MCF 10A (cell line): Measurements from ENCODE around the gene EOLA1. TPM values are rescaled to one million over a fixed set of nuclear protein-coding genes. Genes with fewer than 3 reads are reported as not detected.
"Not testable (repeated sequence)": the region's sequence is repeated elsewhere in the genome, so short reads cannot be mapped to it uniquely, and the experiment has no call there.

Source experiments
- BruUV-seq: library from RNA; stranded (reverse); fragments of 400-500 nt; replicated peaks from 2 replicates; lab custom pipeline; 2021; lab: Mats Ljungman, UMichigan
- CTCF ChIA-PET: fragments of 300-600 bp; sonication (Branson Sonifier 250); formaldehyde crosslinking; extraction: SDS; loops from one replicate; lab custom pipeline; 2021; ENCODE audit warnings: antibody characterized with exemption, inconsistent platforms; lab: Yijun Ruan, JAX
- POLR2A ChIA-PET: fragments of 300-600, 350-650 bp; sonication (Branson Sonifier 250); formaldehyde crosslinking; extraction: SDS; loops from one replicate; lab custom pipeline; 2020; ENCODE audit warnings: antibody characterized with exemption, inconsistent platforms; lab: Yijun Ruan, JAX
- DNase-seq: peaks from one replicate; pipeline ENCODE4 v3.0.0-alpha.2; 2018; ENCODE audit not compliant: unreplicated experiment
- H3K27ac Mint-ChIP-seq: one replicate; pipeline ENCODE4 v1.8.0; 2022; ENCODE audit warnings: mild to moderate bottlenecking, low read depth, mixed read lengths; ENCODE audit not compliant: unreplicated experiment
- H3K27me3 Mint-ChIP-seq: one replicate; pipeline ENCODE4 v1.8.0; 2022; ENCODE audit warnings: mixed read lengths; ENCODE audit not compliant: insufficient read depth, unreplicated experiment
- H3K36me3 Mint-ChIP-seq: one replicate; pipeline ENCODE4 v1.8.0; 2022; ENCODE audit warnings: mild to moderate bottlenecking, moderate library complexity, mixed read lengths; ENCODE audit not compliant: insufficient read depth, unreplicated experiment
- H3K4me1 Mint-ChIP-seq: one replicate; pipeline ENCODE4 v1.8.0; 2022; ENCODE audit warnings: mixed read lengths; ENCODE audit not compliant: insufficient read depth, unreplicated experiment
- H3K4me3 Mint-ChIP-seq: one replicate; pipeline ENCODE4 v1.8.0; 2022; ENCODE audit warnings: mild to moderate bottlenecking, moderate library complexity, mixed read lengths; ENCODE audit not compliant: unreplicated experiment
- H3K9me3 Mint-ChIP-seq: one replicate; pipeline ENCODE4 v1.8.0; 2022; ENCODE audit warnings: mixed read lengths; ENCODE audit not compliant: unreplicated experiment
- CTCF ChIP-seq: fragments of 200-600 bp; IDR thresholded peaks from one replicate; pipeline ENCODE4 v1.8.0; 2022; ENCODE audit warnings: antibody characterized with exemption, mild to moderate bottlenecking; ENCODE audit not compliant: unreplicated experiment
- intact Hi-C: fragments of 100-400 bp; cut with micrococcal nuclease; formaldehyde crosslinking; loops from 2 replicates; pipeline ENCODE4 v1.14.1; 2022
- total RNA-seq: library from RNA; stranded (reverse); gene quantifications from 2 replicates; pipeline ENCODE4 v1.2.3, GENCODE V29; 2022

The EOLA1 gene
- total RNA-seq, 1 experiment from 2014 or later = 18.2 TPM

DNA sequence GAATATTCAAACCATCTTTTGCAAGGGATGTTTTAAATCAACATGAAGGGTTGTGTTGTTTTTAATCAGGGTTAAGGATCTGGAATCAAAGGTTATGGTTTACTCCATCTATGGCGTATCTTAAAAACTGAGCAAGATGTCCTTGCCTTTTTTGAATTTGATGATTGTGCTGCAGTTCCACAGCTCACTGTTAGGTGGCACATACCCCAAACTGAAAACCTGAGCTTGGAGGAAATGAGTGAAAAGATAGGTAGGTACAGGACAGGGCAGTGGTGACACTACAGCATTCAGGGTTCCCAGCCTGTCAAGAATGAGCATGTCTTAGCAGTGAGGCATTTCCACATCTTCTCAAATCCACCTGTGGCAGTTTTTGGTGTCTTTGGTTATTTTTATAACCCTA lies 13.1 kb upstream of the EOLA1 start:
- Mint-ChIP-seq H3K27me3 (no peaks in the 10 kb centered on the region), H3K4me3 (no peak overlapping the region), H3K27ac (no peak overlapping the region), H3K9me3 (peaks cover 5% of the 10 kb centered on the region), H3K4me1 (no peaks in the 10 kb centered on the region), H3K36me3 (peaks cover 10% of the 10 kb centered on the region)
- BruUV-seq = no TSS peak
- peak; percentile 26 for TF ChIP-seq CTCF
- intact Hi-C loops = no loop called here
- POLR2A ChIA-PET = interaction anchor here (1.0 kb wide), 1 partner anchor 413 kb away, joined by 3 read pairs; no protein-coding TSS in a partner anchor
- CTCF ChIA-PET = interaction anchor here (0.6 to 1.0 kb wide), 3 partner anchors 45 to 292 kb away, joined by 3 read pairs; no protein-coding TSS in a partner anchor
- DNase-seq = peak; percentile 46

GRCh38 chrX:149528381-149528780 lies 12.4 kb upstream of the EOLA1 start:
- ChIA-PET POLR2A (no interaction called here), CTCF (interaction anchor here (0.6 to 1.0 kb wide), 6 partner anchors 10 to 615 kb away, joined by 3 to 4 read pairs (median 3); partner anchors contain the start of gene EOLA2)
- no peak overlapping the region for H3K27ac Mint-ChIP-seq
- H3K36me3 Mint-ChIP-seq = peaks cover 10% of the 10 kb centered on the region
- intact Hi-C loops = no loop called here
- no peak for TF ChIP-seq CTCF
- no peak for DNase-seq
- H3K9me3 Mint-ChIP-seq = peaks cover 5% of the 10 kb centered on the region
- H3K27me3 Mint-ChIP-seq = no peaks in the 10 kb centered on the region
- no peaks in the 10 kb centered on the region for H3K4me1 Mint-ChIP-seq
- no TSS peak for BruUV-seq
- H3K4me3 Mint-ChIP-seq = no peak overlapping the region

GRCh38 chrX:149531599-149531998 lies 9.2 kb upstream of the EOLA1 start:
- ChIA-PET CTCF (no interaction called here), POLR2A (no interaction called here)
- Mint-ChIP-seq H3K4me3 (no peak overlapping the region), H3K36me3 (peaks cover 17% of the 10 kb centered on the region), H3K9me3 (peaks cover 16% of the 10 kb centered on the region), H3K4me1 (no peaks in the 10 kb centered on the region), H3K27me3 (no peaks in the 10 kb centered on the region), H3K27ac (no peak overlapping the region)
- BruUV-seq = no TSS peak
- no peak for DNase-seq
- TF ChIP-seq CTCF = no peak
- intact Hi-C loops = no loop called here

GRCh38 chrX:149532868-149533267 lies 7.9 kb upstream of the EOLA1 start:
- BruUV-seq, intact Hi-C loops, DNase-seq, H3K27ac Mint-ChIP-seq, H3K27me3 Mint-ChIP-seq, H3K4me3 Mint-ChIP-seq, POLR2A ChIA-PET, CTCF ChIA-PET, H3K4me1 Mint-ChIP-seq: not testable (repeated sequence)
- Mint-ChIP-seq H3K36me3 (peaks cover 17% of the 10 kb centered on the region), H3K9me3 (peaks cover 16% of the 10 kb centered on the region)

GRCh38 chrX:149533999-149534398 lies 6.8 kb upstream of the EOLA1 start:
- H3K4me3 Mint-ChIP-seq, DNase-seq, H3K27me3 Mint-ChIP-seq, intact Hi-C loops, H3K27ac Mint-ChIP-seq, CTCF ChIA-PET, H3K4me1 Mint-ChIP-seq, BruUV-seq, POLR2A ChIA-PET: not testable (repeated sequence)
- H3K9me3 Mint-ChIP-seq = peaks cover 11% of the 10 kb centered on the region
- peaks cover 15% of the 10 kb centered on the region for H3K36me3 Mint-ChIP-seq

DNA sequence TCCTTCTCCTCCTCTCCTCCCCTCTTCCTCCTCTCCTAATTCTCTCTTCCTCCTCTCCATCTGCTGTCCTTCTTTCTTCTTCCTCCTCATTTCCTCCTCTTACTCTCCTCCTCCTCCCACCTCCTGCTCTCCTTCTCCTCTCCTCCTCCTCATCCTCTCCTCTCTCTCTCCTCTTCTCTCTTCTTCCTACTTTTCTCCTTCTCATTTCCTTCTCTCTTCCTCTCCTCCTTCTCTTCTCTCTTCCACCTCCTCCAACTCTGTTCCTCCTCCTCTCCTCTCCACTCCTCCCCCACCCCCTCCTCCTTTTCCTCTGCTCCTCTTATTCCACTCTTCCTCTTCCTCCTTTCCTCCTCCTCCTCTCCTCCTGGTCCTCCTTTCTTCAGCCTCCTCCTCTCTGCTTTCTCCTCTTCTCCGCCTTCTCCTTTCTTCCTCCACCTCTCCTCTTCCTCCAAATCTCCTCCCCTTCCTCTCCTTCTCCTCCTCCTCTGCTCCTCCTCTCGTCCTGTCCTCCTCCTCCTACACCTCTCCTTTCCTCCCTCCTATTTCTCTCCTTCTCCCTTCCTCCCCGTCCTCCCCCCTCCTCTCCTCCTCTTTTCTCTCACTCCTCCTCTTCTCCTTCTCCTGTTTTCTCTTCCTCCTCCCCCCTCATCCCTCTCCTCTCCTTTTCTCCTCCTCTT lies 5.7 kb upstream of the EOLA1 start:
- H3K27me3 Mint-ChIP-seq, H3K4me1 Mint-ChIP-seq, H3K36me3 Mint-ChIP-seq, H3K27ac Mint-ChIP-seq, H3K4me3 Mint-ChIP-seq, BruUV-seq, DNase-seq, intact Hi-C loops, POLR2A ChIA-PET: not testable (repeated sequence)
- peaks cover 11% of the 10 kb centered on the region for H3K9me3 Mint-ChIP-seq
- CTCF ChIA-PET = interaction anchor here (0.6 kb wide), 1 partner anchor 28 kb away, joined by 3 read pairs; no protein-coding TSS in a partner anchor

DNA sequence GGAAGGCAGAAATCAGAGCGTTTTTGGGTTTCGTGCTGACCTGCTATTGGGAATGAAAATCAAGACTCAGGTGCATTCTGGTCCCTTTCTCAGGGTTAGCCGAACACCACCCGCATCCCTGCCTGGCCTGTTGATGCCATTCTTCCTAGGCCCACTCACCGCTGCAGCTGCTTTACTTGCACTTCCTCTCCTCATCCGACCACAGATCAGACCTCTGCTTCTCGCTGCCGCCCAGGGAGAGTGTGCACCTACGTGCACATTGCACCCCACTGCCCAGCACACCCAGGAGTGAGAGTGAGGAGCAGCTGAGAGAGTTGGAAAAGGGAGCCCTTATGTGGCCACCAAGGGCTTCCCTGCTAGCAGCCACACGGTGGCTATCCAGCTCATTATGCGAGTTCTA lies 3.3 kb upstream of the EOLA1 start:
- POLR2A ChIA-PET, H3K4me1 Mint-ChIP-seq, H3K27me3 Mint-ChIP-seq, BruUV-seq, H3K4me3 Mint-ChIP-seq, CTCF ChIA-PET, H3K36me3 Mint-ChIP-seq, H3K27ac Mint-ChIP-seq, intact Hi-C loops, DNase-seq: not testable (repeated sequence)
- peaks cover 11% of the 10 kb centered on the region for H3K9me3 Mint-ChIP-seq
